IPS-15b (cell line): ENCODE results near the gene PANX2.

ENCODE experiments used
- H3K27me3 ChIP-seq: one replicate; pipeline ENCODE4 v1.6.1; 2013; ENCODE audit warnings: low read length; ENCODE audit not compliant: control insufficient read depth, insufficient read depth
- H3K36me3 ChIP-seq: one replicate; pipeline ENCODE4 v1.6.1; 2013; ENCODE audit warnings: low read length; ENCODE audit not compliant: control insufficient read depth, insufficient read depth
- H3K4me1 ChIP-seq: one replicate; pipeline ENCODE4 v1.6.1; 2013; ENCODE audit warnings: mild to moderate bottlenecking, low read length; ENCODE audit not compliant: control insufficient read depth, insufficient read depth
- H3K4me3 ChIP-seq: one replicate; pipeline ENCODE4 v1.5.1; 2013; ENCODE audit warnings: low read depth, low read length
- H3K9ac ChIP-seq: one replicate; pipeline ENCODE4 v1.6.1; 2013; ENCODE audit warnings: low read depth, mild to moderate bottlenecking, low read length
- H3K9me3 ChIP-seq: one replicate; pipeline ENCODE4 v1.6.1; 2013; ENCODE audit warnings: mild to moderate bottlenecking, low read length; ENCODE audit not compliant: control insufficient read depth, insufficient read depth

The PANX2 gene

GRCh38 chr22:50208939-50209892 lies 38.7 kb downstream of the PANX2 start:
- Histone ChIP-seq H3K27me3 (no peaks in the 10 kb centered on the region), H3K9me3 (no peaks in the 10 kb centered on the region), H3K4me3 (no peak overlapping the region), H3K4me1 (no peaks in the 10 kb centered on the region), H3K36me3 (peaks cover 36% of the 10 kb centered on the region), H3K9ac (no peak overlapping the region)

- H3K9me3 ChIP-seq = no peaks in the 10 kb centered on the region
- H3K36me3 ChIP-seq = peaks cover 39% of the 10 kb centered on the region
- no peak overlapping the region for H3K4me3 ChIP-seq
- no peaks in the 10 kb centered on the region for H3K4me1 ChIP-seq
- no peaks in the 10 kb centered on the region for H3K27me3 ChIP-seq
- no peak overlapping the region for H3K9ac ChIP-seq
Measured at GRCh38 chr22:50209893-50210292, 39.4 kb downstream of the PANX2 start.

- Histone ChIP-seq H3K9ac (no peak overlapping the region), H3K9me3 (no peaks in the 10 kb centered on the region), H3K4me1 (no peaks in the 10 kb centered on the region), H3K27me3 (no peaks in the 10 kb centered on the region), H3K4me3 (no peak overlapping the region), H3K36me3 (peaks cover 45% of the 10 kb centered on the region)
Measured at GRCh38 chr22:50210378-50211139, 40.0 kb downstream of the PANX2 start.

- no peak overlapping the region for H3K4me3 ChIP-seq
- H3K36me3 ChIP-seq = peaks cover 51% of the 10 kb centered on the region
- no peaks in the 10 kb centered on the region for H3K4me1 ChIP-seq
- no peaks in the 10 kb centered on the region for H3K9me3 ChIP-seq
- H3K27me3 ChIP-seq = no peaks in the 10 kb centered on the region
- H3K9ac ChIP-seq = no peak overlapping the region
Measured at GRCh38 chr22:50211147-50211546, 40.6 kb downstream of the PANX2 start.

GRCh38 chr22:50213263-50213662 lies 42.7 kb downstream of the PANX2 start:
- Histone ChIP-seq H3K9me3 (no peaks in the 10 kb centered on the region), H3K4me1 (no peaks in the 10 kb centered on the region), H3K27me3 (no peaks in the 10 kb centered on the region), H3K9ac (no peak overlapping the region), H3K36me3 (peaks cover 65% of the 10 kb centered on the region), H3K4me3 (no peak overlapping the region)

GRCh38 chr22:50215297-50216054 lies 44.9 kb downstream of the PANX2 start:
- Histone ChIP-seq H3K9me3 (no peaks in the 10 kb centered on the region), H3K4me1 (no peaks in the 10 kb centered on the region), H3K36me3 (peaks cover 72% of the 10 kb centered on the region), H3K27me3 (no peaks in the 10 kb centered on the region), H3K4me3 (no peak overlapping the region), H3K9ac (no peak overlapping the region)

DNA sequence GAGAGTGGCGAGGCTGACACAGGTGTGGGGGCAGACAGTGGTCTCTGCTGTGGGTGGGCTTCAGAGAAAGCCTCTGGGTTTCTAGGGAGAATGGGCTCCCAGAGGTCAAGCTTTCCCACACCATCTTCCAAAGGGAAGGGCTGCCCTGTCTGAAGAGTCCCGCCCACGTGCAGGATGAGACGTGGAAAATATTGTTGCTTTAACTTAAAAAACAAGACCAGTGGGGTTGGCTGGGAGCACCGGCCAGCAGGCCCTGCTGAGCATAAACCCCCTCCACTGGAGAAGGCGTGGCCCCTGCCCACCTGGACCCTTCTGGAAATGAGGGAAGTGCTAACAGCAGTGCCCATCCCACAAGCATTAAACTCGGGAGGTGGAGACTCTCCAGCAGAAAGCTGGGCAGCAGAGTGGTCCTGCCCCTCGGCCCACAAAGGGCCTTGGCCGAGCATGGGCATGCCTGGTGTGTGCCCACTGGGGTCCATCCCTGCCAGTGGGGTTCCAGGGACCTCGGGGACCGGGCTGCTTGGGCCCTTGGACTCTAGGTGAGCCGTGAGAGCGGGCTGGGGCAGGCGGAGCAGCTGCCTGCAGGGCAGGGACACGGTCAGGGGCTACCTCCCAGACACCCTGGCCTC lies 45.6 kb downstream of the PANX2 start:
- no peaks in the 10 kb centered on the region for H3K9me3 ChIP-seq
- no peak overlapping the region for H3K4me3 ChIP-seq
- H3K9ac ChIP-seq = no peak overlapping the region
- H3K4me1 ChIP-seq = no peaks in the 10 kb centered on the region
- no peaks in the 10 kb centered on the region for H3K27me3 ChIP-seq
- H3K36me3 ChIP-seq = peaks cover 73% of the 10 kb centered on the region

GRCh38 chr22:50216684-50217520 lies 46.4 kb downstream of the PANX2 start:
- Histone ChIP-seq H3K36me3 (peaks cover 79% of the 10 kb centered on the region), H3K4me1 (no peaks in the 10 kb centered on the region), H3K9ac (no peak overlapping the region), H3K9me3 (no peaks in the 10 kb centered on the region), H3K27me3 (no peaks in the 10 kb centered on the region), H3K4me3 (no peak overlapping the region)

GRCh38 chr22:50217543-50218152 lies 47.1 kb downstream of the PANX2 start:
- Histone ChIP-seq H3K9me3 (no peaks in the 10 kb centered on the region), H3K4me3 (no peak overlapping the region), H3K27me3 (no peaks in the 10 kb centered on the region), H3K9ac (no peak overlapping the region), H3K4me1 (no peaks in the 10 kb centered on the region), H3K36me3 (peaks cover 80% of the 10 kb centered on the region)

GRCh38 chr22:50218153-50218995 lies 47.8 kb downstream of the PANX2 start:
- H3K36me3 ChIP-seq = peaks cover 79% of the 10 kb centered on the region
- no peak overlapping the region for H3K4me3 ChIP-seq
- no peaks in the 10 kb centered on the region for H3K4me1 ChIP-seq
- H3K9me3 ChIP-seq = no peaks in the 10 kb centered on the region
- no peaks in the 10 kb centered on the region for H3K27me3 ChIP-seq
- H3K9ac ChIP-seq = no peak overlapping the region
